Epithelial cell of esophagus (primary cell): Measurements from ENCODE around the gene KNCN.
A peak's percentile ranks its signal among the peaks of the same experiment; 100 is the strongest.

Experiments
- DNase-seq: peaks from one replicate; pipeline ENCODE4 v3.0.0; 2010; ENCODE audit warnings: low read depth
- H3K4me3 ChIP-seq: 2 replicates; pipeline ENCODE4 v1.5.1; 2011; ENCODE audit warnings: mild to moderate bottlenecking, low read length, control low read depth
- TF ChIP-seq, protein P1 (sequence below): IDR thresholded peaks from 2 replicates; pipeline ENCODE4 v1.5.1; 2011; ENCODE audit warnings: low read depth, mild to moderate bottlenecking, low read length, control low read depth, inconsistent platforms; ENCODE audit not compliant: insufficient read depth; ENCODE audit errors: missing control alignments

The KNCN gene

DNA sequence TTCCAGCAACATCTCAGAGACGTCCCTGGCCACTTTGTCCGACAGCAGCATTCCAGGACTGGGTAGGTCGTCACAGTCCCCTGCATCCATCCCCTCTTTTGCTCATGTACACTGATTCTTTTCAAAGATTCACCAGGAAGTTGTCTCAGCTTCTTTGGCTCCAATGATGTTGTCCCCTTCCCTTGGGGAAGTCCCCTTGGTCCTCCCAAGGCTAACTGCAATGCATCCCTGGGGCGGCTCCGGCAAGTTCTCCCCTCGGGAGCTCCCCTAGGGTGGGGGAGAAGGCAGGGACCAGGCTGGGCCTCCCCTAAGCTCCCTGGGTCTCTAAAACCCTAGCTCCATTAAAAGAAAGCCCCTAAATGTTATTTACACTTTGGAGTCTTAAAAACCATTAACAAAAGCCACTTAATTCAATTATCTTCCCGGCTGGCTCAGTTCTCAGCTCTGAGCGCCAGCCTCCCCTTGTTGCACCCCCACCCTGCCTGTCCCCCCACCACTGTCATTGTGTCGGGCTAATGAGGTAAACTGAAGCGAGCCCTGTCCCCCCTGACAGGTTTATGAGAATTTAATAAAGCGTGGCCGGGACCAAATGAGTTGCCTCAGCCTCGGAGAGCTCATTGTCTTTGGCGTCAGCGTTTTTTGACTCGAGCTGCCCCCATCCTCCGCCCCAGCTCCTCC is 25.3 kb downstream of the KNCN start:
- no peak for DNase-seq
- no peak overlapping the region for H3K4me3 ChIP-seq
- TF ChIP-seq, protein P1, sequence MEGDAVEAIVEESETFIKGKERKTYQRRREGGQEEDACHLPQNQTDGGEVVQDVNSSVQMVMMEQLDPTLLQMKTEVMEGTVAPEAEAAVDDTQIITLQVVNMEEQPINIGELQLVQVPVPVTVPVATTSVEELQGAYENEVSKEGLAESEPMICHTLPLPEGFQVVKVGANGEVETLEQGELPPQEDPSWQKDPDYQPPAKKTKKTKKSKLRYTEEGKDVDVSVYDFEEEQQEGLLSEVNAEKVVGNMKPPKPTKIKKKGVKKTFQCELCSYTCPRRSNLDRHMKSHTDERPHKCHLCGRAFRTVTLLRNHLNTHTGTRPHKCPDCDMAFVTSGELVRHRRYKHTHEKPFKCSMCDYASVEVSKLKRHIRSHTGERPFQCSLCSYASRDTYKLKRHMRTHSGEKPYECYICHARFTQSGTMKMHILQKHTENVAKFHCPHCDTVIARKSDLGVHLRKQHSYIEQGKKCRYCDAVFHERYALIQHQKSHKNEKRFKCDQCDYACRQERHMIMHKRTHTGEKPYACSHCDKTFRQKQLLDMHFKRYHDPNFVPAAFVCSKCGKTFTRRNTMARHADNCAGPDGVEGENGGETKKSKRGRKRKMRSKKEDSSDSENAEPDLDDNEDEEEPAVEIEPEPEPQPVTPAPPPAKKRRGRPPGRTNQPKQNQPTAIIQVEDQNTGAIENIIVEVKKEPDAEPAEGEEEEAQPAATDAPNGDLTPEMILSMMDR = no peak

DNA sequence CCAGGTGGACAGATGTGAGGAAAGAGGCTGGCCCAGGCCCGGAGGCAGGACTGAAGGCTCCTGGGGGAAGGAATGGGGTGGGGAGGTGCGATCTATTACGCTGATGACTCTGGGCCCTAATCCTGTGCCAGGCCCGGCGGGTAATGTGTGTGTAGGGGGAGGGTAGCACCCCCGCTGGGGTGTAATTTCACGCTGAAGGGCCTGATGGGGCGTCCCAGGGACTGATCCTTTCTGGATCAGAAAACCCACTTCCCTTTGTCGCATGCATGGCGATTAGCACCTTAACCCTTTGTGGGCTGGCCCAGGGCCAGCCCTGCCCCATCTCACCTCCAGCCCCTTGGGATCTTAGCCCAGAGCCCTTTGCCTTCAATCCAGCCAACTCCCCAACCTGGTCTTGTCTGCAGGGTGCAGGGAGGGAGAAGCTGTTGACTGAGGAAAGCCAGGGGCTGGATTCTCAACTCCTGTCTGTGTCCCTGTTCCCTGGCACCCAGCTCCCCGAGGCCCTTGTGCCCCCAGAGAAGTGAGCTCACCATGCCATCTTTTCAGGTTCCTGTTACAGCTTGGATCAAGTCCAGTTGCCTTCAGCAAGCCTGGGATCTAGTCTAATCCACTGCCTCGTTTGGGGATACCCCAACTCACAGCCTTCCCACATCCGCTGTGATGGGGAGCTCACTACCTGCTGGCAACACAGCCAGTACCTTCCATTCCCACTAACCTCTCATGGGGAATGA is 26.0 kb downstream of the KNCN start:
- H3K4me3 ChIP-seq = no peak overlapping the region
- TF ChIP-seq, protein P1 = no peak
- DNase-seq = no peak

DNA sequence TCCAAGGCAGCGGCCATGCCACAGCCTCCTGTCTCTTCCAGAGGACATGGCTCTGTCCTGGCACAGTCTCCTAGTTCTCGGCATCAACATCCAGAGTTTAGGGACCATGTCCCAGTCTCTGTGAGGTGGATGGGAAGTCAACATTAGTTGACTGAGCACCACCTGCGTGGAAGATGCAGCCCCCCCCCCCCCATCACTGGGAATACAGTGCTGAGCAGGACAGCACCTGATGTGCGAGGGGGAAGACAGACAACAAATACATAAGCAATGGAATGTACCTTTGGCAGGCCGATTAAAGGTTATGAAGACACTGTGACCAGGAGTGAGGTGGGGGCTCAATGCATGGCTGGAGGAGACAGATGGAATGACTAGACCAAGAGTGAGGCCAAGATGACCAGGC is 26.6 kb downstream of the KNCN start:
- H3K4me3 ChIP-seq = no peak overlapping the region
- no peak for DNase-seq
- TF ChIP-seq, protein P1 = no peak

DNA sequence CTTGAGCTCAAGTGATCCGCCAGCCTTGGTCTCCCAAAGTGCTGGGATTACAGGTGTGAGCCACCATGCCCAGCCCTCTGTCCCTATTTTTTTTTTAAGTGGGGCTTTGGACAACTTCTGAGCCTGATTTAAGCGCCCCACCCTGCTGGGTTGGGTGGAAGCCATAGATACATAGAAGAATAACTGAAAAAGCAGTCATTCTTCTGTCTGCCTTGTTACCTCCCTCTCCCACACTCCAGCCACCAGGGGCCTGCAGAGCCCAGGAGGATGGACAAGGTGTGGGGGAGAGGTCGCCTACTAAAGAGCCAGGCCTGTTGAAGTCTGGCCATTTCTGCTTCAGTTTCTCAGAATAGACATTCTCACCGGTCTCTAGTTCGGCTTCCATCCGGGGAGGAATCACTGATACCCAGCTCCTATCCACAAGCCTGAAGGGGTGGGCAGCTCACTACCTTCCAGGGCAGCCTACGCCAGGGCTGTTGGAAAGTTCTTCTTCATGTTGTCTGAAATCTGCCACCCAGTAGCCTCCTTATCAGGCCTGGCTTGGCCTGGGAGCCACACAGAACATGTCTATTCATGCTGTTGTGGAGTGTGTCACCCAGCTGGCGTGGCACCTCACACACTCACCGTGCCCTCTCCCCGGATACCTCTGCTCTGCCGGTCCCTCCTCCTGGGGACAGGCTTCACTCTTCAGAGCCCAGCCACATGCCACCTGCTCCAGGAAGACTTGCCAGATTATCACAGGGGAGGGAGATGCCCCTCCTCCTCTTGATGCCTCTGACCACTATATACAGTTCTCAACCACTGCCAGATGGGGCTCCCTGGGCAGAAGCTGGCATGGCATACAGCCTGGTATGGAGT is 27.7 kb downstream of the KNCN start:
- H3K4me3 ChIP-seq = no peak overlapping the region
- peak; percentile 78 for DNase-seq
- TF ChIP-seq, protein P1 = no peak

DNA sequence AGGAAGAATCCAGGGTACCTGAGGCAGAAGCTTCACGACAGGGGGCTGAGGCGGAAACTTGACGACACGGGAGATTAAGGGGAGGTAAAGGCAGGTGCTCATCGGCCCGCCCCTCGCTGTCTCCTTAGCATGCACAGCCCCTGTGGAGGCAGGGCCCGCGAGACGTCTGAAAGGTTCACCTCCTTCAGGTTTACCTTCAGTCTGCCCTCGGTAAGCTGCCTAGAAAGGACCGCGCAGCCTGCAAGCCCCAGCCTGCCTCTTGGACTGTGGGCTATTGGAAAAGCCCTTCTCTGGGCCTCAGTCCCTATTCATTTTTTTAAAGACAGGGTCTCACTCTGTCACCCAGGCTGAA is 28.5 kb downstream of the KNCN start:
- DNase-seq = peak; percentile 45
- TF ChIP-seq, protein P1 = no peak
- H3K4me3 ChIP-seq = no peak overlapping the region

DNA sequence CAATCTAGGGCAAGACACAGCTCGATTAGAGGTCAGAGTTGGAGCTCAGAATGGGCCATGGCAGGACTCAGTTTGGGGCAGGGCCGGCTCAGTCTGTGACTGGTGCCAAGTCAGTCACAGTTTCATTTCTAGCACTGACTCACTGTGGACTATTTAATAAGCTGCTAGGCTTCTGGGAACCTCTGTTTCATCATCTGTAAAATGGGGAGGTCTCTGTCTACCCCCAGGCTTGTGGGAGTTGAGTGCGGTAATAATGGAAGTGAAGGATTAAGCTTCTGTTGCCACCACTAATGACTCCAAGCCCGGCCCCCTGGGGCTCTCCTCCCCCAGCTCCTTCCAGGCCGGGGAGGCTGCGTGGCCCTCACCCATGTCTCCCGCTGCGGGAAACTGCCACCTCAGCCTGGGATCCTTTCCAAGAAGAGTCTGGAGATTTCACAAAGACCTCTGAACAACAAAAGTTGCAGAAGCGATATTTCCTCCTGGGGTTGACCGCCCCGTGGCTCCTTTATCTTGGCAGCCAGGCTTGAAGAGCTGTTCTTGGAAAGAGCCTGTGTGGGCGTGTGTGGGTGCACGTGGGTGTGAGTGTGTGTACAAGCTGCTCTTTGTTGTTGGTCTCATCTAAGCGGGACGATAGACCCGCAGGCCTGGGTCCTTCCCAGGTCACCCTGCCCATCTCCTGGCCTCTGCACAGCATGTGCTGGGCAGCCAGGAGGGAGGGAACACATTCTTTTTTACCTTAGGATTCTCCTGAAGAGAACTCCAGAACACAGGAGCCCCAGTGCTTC is 29.1 kb downstream of the KNCN start:
- DNase-seq = peak; percentile 76
- H3K4me3 ChIP-seq = no peak overlapping the region
- TF ChIP-seq, protein P1 = no peak
